ENCODE results near the gene SESN1.

- TF ChIP-seq CTCF (IDR thresholded peaks at IDR 0.05; ENCODE audit: insufficient read depth, low read depth, low read length): no peak
- TF ChIP-seq EZH2 (IDR thresholded peaks at IDR 0.05; ENCODE audit: insufficient read depth, low read length): no peak
Measured at GRCh38 chr6:109015176-109015575, 79.5 kb downstream of the SESN1 start.

Measured in astrocyte (in vitro differentiated cells and primary cell).